IPS DF 6.9 (cell line): ENCODE measurements around the gene LCN10.

ENCODE experiments used
- DNase-seq: peaks from one replicate; pipeline ENCODE4 v3.0.0-alpha.2; 2013; ENCODE audit warnings: low read depth, low spot score
- H3K27ac ChIP-seq: one replicate; pipeline ENCODE4 v1.5.1; 2013; ENCODE audit warnings: low read length, control low read depth
- H3K27me3 ChIP-seq: 2 replicates; pipeline ENCODE4 v1.6.1; 2013; ENCODE audit warnings: mild to moderate bottlenecking, low read length; ENCODE audit not compliant: control insufficient read depth, insufficient read depth
- H3K36me3 ChIP-seq: 2 replicates; pipeline ENCODE4 v1.6.1; 2013; ENCODE audit warnings: low read length; ENCODE audit not compliant: control insufficient read depth, insufficient read depth
- H3K4me1 ChIP-seq: 2 replicates; pipeline ENCODE4 v1.6.1; 2013; ENCODE audit warnings: low read length; ENCODE audit not compliant: control insufficient read depth, insufficient read depth
- H3K4me3 ChIP-seq: 2 replicates; pipeline ENCODE4 v1.5.1; 2013; ENCODE audit warnings: mild to moderate bottlenecking, low read length
- H3K9me3 ChIP-seq: 2 replicates; pipeline ENCODE4 v1.6.1; 2013; ENCODE audit warnings: low read length, inconsistent platforms; ENCODE audit not compliant: control insufficient read depth, insufficient read depth
- WGBS: extraction: QIAGEN DNeasy Blood & Tissue Kit; methylation state at CpG from one replicate; pipeline ENCODE4 v1.1.7; 2013; ENCODE audit warnings: mixed read lengths, missing lambda C conversion rate; ENCODE audit not compliant: insufficient read length, insufficient coverage; 5-methylcytosine and 5-hydroxymethylcytosine counted together

Gene LCN10

DNA sequence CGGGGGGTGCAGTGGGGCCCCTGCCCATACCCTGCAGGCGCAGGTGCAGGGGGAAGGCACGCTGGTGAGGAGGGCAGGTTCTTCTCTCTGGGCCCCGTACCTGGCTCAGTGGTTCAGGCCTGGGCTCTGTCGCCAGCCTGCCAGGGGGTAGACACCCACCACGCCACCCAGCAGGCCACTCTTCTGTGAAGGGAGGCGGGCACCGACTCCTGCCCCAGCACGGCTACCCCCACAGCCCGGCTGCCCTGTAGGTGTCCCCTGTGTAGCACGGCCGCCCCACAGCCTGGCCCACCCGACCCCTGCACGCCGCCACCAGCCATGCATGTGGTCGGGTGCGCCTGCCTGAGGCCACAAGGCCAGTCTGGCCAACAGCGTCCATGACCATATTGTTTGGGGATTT is 3.9 kb upstream of the LCN10 start:
- Histone ChIP-seq H3K36me3 (no peaks in the 10 kb centered on the region), H3K27me3 (no peaks in the 10 kb centered on the region), H3K4me1 (peaks cover 7% of the 10 kb centered on the region), H3K27ac (no peak overlapping the region), H3K4me3 (no peak overlapping the region), H3K9me3 (no peaks in the 10 kb centered on the region)
- DNase-seq: no peak
- no CpG with 5 or more reads among the region's 18 CpGs for WGBS

DNA sequence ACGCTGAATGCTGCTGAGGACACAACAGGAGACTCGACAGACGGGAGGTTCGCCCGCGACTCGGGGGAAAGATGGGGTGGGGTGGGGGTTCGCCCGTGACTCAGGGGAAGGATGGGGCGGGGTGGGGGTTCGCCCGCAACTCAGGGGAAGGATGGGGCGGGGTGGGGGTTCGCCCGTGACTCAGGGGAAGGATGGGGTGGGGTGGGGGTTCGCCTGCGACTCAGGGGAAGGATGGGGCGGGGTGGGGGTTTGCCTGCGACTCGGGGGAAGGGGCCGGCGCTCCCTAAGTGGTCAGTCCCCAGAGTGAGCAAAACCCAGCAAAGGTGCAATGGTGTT is 3.4 kb upstream of the LCN10 start:
- Histone ChIP-seq H3K27me3 (no peaks in the 10 kb centered on the region), H3K27ac (no peak overlapping the region), H3K4me1 (peaks cover 10% of the 10 kb centered on the region), H3K9me3 (no peaks in the 10 kb centered on the region), H3K36me3 (no peaks in the 10 kb centered on the region), H3K4me3 (no peak overlapping the region)
- no CpG with 5 or more reads among the region's 22 CpGs for WGBS
- no peak for DNase-seq

DNA sequence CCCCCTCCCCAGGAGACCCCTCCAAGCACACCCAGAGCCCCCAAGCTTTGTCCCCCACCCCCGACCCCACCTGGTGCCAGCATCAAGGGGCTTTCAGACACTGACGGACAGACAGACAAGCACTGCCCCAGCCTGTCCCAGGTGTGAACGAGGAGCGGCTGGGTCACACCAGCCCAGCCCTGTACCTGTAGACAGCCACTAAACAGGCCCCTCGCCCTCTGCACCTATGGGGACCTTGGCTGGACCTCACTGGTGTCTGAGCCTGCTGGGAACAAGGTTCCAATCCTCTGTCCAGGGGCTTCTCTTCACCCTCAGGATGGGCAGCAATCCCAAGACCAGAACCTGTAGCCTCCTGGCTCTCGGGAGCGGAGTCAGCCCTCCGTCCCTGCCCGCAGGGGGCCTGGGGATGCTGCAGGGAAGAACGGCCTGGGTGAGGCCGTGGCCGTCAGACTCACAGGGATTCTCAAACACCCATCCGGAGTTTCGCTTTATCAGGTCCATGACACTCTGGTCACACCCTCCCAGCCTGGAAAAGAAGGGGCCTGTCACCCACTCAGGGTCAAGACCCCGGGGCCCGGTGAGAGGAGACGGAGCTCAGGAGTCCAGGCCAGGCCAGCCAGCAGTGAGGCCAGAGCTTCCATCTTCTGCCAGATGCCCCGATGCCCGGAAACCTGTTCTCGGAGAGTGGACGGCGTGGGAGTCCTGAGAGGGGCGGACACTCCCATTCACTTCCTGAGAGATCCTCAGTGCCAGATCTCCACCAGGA is 2.8 kb upstream of the LCN10 start:
- Histone ChIP-seq H3K27ac (no peak overlapping the region), H3K4me3 (no peak overlapping the region), H3K9me3 (no peaks in the 10 kb centered on the region), H3K27me3 (no peaks in the 10 kb centered on the region), H3K36me3 (no peaks in the 10 kb centered on the region), H3K4me1 (peaks cover 11% of the 10 kb centered on the region)
- DNase-seq: no peak
- WGBS: no CpG with 5 or more reads among the region's 23 CpGs

GRCh38 chr9:136744773-136745172 is 2.0 kb upstream of the LCN10 start:
- WGBS: no CpG with 5 or more reads among the region's 18 CpGs
- Histone ChIP-seq H3K4me3 (no peak overlapping the region), H3K4me1 (peaks cover 11% of the 10 kb centered on the region), H3K27ac (no peak overlapping the region), H3K9me3 (no peaks in the 10 kb centered on the region), H3K27me3 (no peaks in the 10 kb centered on the region), H3K36me3 (no peaks in the 10 kb centered on the region)
- DNase-seq: no peak

DNA sequence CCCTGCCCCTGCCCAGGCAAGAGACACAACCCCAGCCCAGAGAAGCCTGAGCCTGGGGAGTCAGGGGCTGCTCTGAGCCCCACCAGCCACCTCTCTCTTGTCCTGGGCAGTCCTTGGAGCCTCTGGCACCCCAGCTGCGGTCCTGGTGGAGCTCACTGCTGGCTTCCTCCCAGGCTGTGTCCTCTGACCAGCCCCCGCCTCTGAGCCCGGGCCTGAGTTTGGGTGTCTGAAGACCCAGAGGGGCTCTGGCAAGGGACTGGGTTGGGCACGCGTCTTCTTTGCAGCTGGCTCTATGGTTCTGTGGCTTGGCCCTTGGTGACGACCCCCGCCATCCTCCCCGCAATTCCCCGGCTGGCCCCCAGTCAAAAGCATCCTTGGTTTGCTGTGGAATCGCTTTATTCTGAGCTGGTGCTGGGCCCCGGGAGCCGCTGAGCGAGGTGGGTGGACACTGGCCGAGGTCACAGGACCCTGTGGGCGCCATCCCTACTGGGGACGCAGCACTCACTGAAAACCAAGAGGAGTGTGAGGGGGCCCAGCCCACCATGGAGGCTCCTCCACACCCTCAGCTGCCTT is 985 bp upstream of the LCN10 start:
- H3K27ac ChIP-seq: no peak overlapping the region
- no peak overlapping the region for H3K4me3 ChIP-seq
- H3K36me3 ChIP-seq: no peaks in the 10 kb centered on the region
- no peaks in the 10 kb centered on the region for H3K9me3 ChIP-seq
- no peaks in the 10 kb centered on the region for H3K27me3 ChIP-seq
- WGBS: no CpG with 5 or more reads among the region's 16 CpGs
- DNase-seq: no peak
- peaks cover 11% of the 10 kb centered on the region for H3K4me1 ChIP-seq

GRCh38 chr9:136741883-136742571 is 713 bp downstream of the LCN10 start:
- Histone ChIP-seq H3K9me3 (no peaks in the 10 kb centered on the region), H3K27me3 (no peaks in the 10 kb centered on the region), H3K4me1 (peaks cover 11% of the 10 kb centered on the region), H3K4me3 (no peak overlapping the region), H3K27ac (no peak overlapping the region), H3K36me3 (no peaks in the 10 kb centered on the region)
- WGBS: no CpG with 5 or more reads among the region's 32 CpGs
- no peak for DNase-seq

DNA sequence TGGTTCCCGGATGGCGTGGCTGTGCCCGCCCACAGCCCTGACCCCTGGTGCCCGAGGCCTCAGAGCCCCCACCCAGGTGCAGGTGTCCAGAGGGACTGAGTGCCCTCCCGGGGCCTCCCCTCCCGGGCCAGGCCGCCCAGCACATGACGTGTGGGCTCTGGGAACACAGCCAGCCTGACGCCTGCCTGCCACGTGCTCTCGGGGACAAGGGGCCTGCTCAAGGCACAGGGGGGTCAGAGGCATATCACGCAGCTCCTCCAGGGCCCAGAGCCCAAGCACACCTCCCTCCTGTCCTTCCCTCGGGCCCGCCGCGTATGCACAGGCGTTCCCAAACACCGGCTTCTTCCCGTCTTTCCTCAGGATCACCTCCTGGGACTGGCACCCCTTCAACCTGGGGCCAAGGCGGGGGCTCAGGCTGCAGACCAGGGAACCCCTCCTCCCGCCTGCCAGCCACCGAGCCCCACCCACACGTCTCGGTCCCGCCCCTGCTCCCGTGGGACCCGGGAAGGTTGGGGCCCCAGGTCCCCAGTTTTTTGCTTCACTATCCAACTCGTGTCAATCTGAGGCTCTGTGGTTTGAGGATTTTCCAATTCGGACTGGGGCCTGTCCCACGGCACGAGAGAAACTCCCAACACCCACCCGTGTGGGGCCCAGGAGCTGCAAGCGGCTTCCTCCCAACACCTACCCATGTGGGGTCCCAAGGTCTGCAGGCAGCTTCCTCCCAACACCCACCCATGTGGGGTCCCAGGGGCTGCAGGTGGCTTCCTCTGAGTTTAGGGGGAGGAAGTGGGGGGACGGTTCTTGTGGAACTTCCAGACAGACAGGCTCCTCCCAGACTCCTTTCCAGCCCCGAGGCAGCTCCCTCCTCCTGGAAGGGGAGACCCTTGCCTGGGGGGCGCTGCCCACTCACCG is 1.5 kb downstream of the LCN10 start:
- WGBS: no CpG with 5 or more reads among the region's 37 CpGs
- no peak overlapping the region for H3K4me3 ChIP-seq
- no peaks in the 10 kb centered on the region for H3K9me3 ChIP-seq
- H3K4me1 ChIP-seq: peaks cover 11% of the 10 kb centered on the region
- no peaks in the 10 kb centered on the region for H3K36me3 ChIP-seq
- H3K27me3 ChIP-seq: no peaks in the 10 kb centered on the region
- H3K27ac ChIP-seq: no peak overlapping the region
- no peak for DNase-seq

- Histone ChIP-seq H3K36me3 (no peaks in the 10 kb centered on the region), H3K9me3 (no peaks in the 10 kb centered on the region), H3K27me3 (no peaks in the 10 kb centered on the region), H3K27ac (no peak overlapping the region), H3K4me1 (peaks cover 11% of the 10 kb centered on the region), H3K4me3 (no peak overlapping the region)
- no peak for DNase-seq
- no CpG with 5 or more reads among the region's 16 CpGs for WGBS
Observed at GRCh38 chr9:136740491-136740890, 2.2 kb downstream of the LCN10 start.

DNA sequence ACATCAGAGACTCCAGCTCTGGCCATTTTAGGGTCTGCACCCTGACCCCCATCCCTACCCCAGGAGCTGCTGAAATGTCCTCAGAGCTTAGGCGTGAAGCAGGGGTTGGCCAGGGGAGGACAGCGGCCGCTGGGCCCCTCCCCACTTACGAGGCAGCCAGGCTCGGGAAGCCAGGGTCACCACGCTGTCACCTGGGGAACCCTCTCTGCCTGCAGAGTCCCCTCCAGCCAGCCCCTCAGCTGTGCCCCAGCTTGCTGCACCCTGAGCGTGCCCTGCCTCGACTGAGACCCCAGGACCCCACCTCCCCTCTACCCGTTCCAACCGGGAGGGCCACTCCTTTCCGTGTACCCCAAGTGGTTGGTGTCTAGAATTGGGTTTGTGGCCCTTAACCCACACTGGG is 2.7 kb downstream of the LCN10 start:
- WGBS: no CpG with 5 or more reads among the region's 11 CpGs
- H3K4me1 ChIP-seq: peaks cover 11% of the 10 kb centered on the region
- DNase-seq: no peak
- H3K36me3 ChIP-seq: no peaks in the 10 kb centered on the region
- H3K27ac ChIP-seq: no peak overlapping the region
- no peaks in the 10 kb centered on the region for H3K27me3 ChIP-seq
- no peaks in the 10 kb centered on the region for H3K9me3 ChIP-seq
- no peak overlapping the region for H3K4me3 ChIP-seq

DNA sequence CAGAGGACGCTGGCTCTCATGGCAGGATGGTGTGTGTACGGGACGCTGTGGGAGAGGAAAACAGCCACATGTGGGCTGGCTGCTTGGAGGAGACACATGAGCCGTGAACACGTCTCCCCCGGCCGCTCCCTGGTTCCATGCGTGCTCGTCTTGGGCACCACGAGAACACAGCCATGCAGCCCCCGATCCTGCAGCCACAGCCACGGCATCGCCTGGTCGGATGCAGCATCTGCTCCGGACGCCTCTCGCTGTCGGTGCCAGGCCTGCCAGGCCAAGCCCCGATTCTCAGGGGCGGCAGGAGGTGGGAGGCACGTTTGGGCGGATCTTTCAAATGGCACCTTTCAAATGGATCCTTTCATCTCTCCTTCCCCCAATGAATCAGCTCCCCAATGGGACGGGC is 3.2 kb downstream of the LCN10 start:
- no peaks in the 10 kb centered on the region for H3K9me3 ChIP-seq
- no CpG with 5 or more reads among the region's 23 CpGs for WGBS
- H3K36me3 ChIP-seq: no peaks in the 10 kb centered on the region
- H3K4me1 ChIP-seq: peaks cover 11% of the 10 kb centered on the region
- H3K4me3 ChIP-seq: no peak overlapping the region
- H3K27me3 ChIP-seq: no peaks in the 10 kb centered on the region
- no peak overlapping the region for H3K27ac ChIP-seq
- no peak for DNase-seq
